Measurements from ENCODE around the gene NAA80. TPM values are rescaled to one million over a fixed set of nuclear protein-coding genes. Genes with fewer than 3 reads are reported as not detected.

NAA80 gene
- total and polyA plus RNA-seq, 12 donors, result 6.4 to 13.5 (median 8.2) TPM

DNA sequence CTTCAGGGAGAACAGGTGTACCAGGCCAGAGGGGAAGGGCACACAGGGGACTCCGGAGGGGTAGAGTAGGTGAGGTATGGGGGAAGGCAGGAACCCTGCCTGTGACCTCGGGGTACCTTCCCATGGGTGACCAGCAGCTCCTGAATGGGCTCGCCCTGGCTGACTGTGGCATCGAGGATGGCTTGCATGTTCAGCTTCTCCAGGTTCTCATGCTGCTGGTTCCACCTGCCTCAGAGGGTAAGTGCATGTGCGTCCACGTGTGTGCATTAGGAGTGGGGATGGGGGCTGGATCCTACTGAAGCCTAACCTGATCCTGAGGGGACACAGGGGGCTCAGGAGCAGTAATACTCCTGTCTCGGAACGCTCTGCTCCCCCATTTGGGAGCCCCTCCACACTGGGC, 45.8 kb upstream of the NAA80 start:
- no peak for ATAC-seq
- H3K4me3 ChIP-seq, result peak overlapping the region in 9 of 10 donors; percentile 21 to 51 (median 39)
- H3K27ac ChIP-seq, result peak overlapping the region in 1 of 10 donors; percentile 24
- H3K36me3 ChIP-seq, result peaks cover 0 to 21% (median 0%) of the 10 kb centered on the region in 9 donors
- 76 to 77% methylated on average over 8 of the region's 8 CpGs for WGBS, 2 donors
- intact Hi-C loops (cut with DNase I), result loop anchor here in 7 of 10 donors (5.0 to 10.0 kb wide), 4 partner anchors 197 to 1090 kb away; partner anchors contain the start of gene CISH (in 1 of the 7)
- TF ChIP-seq, protein P1, sequence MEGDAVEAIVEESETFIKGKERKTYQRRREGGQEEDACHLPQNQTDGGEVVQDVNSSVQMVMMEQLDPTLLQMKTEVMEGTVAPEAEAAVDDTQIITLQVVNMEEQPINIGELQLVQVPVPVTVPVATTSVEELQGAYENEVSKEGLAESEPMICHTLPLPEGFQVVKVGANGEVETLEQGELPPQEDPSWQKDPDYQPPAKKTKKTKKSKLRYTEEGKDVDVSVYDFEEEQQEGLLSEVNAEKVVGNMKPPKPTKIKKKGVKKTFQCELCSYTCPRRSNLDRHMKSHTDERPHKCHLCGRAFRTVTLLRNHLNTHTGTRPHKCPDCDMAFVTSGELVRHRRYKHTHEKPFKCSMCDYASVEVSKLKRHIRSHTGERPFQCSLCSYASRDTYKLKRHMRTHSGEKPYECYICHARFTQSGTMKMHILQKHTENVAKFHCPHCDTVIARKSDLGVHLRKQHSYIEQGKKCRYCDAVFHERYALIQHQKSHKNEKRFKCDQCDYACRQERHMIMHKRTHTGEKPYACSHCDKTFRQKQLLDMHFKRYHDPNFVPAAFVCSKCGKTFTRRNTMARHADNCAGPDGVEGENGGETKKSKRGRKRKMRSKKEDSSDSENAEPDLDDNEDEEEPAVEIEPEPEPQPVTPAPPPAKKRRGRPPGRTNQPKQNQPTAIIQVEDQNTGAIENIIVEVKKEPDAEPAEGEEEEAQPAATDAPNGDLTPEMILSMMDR (IDR thresholded peaks at IDR 0.05), result no peak
- no peaks in the 10 kb centered on the region for H3K27me3 ChIP-seq
- no peaks in the 10 kb centered on the region for H3K9me3 ChIP-seq
- no peak for DNase-seq
- H3K4me1 ChIP-seq, result peaks cover 16 to 55% (median 36%) of the 10 kb centered on the region in 9 donors

DNA sequence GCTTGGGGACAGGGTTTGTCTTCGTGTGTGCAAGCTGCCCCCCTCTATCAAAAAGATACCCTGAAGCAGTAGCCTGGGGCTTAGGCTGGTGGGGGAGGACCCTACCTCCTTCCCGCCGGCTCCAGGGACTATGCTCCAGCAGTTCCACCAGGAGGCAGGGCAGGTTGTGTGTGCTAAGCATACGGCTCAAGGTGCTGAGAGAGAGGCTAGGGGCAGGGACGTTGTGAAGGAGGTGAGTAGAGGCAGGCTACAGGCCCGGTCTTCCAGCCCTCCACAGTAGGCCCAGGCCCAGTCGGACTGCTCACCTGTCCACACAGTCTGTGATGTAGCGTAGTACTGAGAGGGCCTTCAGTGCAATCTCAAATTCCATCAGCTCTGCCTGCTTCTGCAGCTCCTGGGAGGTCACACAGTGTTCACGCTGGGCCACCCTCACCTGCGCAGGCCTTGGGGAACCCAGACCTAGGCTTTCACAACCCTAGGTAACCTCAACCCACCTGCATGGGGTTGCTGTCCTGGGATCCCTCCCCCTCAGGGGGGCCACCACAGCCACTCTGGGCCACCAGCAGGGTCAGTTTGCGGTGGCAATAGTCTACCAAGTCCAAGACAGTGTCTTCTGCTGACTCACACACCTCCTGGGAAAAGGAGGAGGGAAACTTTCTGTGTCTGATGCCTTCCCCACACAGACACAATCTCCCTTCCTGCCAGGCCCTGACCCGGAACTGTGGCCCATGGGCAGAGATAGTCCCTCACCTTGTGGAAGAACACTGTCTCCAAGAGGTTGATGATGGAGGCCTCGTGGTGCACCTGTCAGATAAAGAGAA, 43.8 kb upstream of the NAA80 start:
- peak overlapping the region in 1 of 10 donors; percentile 40 for H3K27ac ChIP-seq
- 84 to 86% methylated on average over 13 of the region's 13 CpGs for WGBS, 2 donors
- intact Hi-C loops (cut with DNase I), result loop anchor here in 1 of 10 donors (10.0 kb wide), 1 partner anchor 1092 kb away; no protein-coding TSS in a partner anchor
- peaks cover 16 to 65% (median 44%) of the 10 kb centered on the region in 9 donors for H3K4me1 ChIP-seq
- TF ChIP-seq, protein P1 (IDR thresholded peaks at IDR 0.05), result no peak
- no peak for DNase-seq
- no peaks in the 10 kb centered on the region for H3K9me3 ChIP-seq
- H3K27me3 ChIP-seq, result no peaks in the 10 kb centered on the region
- H3K4me3 ChIP-seq, result no peak overlapping the region
- H3K36me3 ChIP-seq, result peaks cover 0 to 7% (median 0%) of the 10 kb centered on the region in 9 donors
- ATAC-seq, result no peak

DNA sequence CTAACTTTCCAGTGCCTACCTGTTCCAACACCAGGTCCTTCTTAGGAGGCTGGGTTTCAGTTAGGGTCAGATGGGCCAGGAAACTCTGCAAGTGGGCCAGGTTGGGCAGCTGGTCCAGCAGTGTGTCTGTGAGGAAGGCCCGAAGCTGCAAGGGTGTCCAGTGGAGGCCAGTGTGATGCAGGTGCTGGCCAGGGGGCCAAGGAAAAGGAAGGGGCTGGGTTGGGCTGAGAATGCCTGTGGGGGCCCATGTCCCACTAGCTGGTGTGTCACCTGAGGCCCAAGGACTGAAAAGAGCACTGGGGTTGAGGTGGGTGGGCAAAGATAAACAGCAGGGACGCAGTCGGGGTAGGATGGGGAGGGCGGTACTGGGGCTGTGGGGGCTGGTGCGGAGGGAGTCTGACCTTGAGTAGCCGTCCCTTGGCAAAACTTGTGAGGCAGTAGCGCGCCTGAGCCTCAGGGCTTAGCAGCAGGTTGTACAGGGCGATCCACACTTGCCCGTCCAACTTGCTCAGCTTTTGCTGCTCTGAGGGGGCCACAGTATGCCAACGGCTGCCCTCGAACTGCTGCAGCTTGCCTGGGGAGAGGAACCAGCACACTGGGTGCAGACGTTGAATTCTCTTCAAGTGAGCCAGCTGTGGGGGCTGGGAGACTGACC, 42.9 kb upstream of the NAA80 start:
- Histone ChIP-seq H3K4me3 (peak overlapping the region in 1 of 10 donors; percentile 65), H3K4me1 (peaks cover 19 to 68% (median 49%) of the 10 kb centered on the region in 9 donors), H3K27ac (peak overlapping the region in 1 of 10 donors; percentile 97), H3K9me3 (no peaks in the 10 kb centered on the region), H3K27me3 (no peaks in the 10 kb centered on the region), H3K36me3 (no peaks in the 10 kb centered on the region)
- DNase-seq (no peak), ATAC-seq (no peak)
- WGBS, 2 donors, result 93% methylated on average over 13 of the region's 13 CpGs
- TF ChIP-seq, protein P1 (IDR thresholded peaks at IDR 0.05), result no peak
- intact Hi-C loops (cut with DNase I), result loop anchor here in 1 of 10 donors (10.0 kb wide), 1 partner anchor 1093 kb away; no protein-coding TSS in a partner anchor

DNA sequence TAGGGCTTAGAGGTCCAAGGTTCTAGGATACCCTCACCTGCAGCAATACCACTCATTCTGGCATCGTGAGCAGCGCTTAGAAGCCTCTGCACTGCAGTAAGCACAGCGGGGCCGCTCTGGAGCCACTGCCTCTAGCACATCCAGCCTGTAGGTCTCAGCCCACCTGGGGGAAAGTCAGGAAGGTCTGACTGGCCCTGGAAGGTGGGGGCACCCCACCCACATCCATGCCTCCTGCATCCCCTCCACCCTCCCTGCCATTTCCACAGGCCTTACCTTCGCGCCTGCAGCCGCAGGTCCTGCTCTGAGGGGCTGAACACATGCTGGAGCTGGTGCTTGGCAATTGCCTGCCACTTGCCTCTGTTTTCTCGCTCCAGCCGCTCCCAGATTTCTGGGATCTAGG, 42.3 kb upstream of the NAA80 start:
- DNase-seq (no peak), ATAC-seq (no peak)
- TF ChIP-seq, protein P1 (IDR thresholded peaks at IDR 0.05), result no peak
- Histone ChIP-seq H3K4me1 (peaks cover 19 to 63% (median 49%) of the 10 kb centered on the region in 9 donors), H3K27ac (peak overlapping the region in 8 of 10 donors; percentile 90 to 100 (median 97)), H3K4me3 (peak overlapping the region in 8 of 10 donors; percentile 47 to 88 (median 64)), H3K36me3 (no peaks in the 10 kb centered on the region), H3K27me3 (no peaks in the 10 kb centered on the region), H3K9me3 (no peaks in the 10 kb centered on the region)
- WGBS, 2 donors, result 89 to 96% methylated on average over 9 of the region's 9 CpGs
- intact Hi-C loops (cut with DNase I), result loop anchor here in 1 of 10 donors (10.0 kb wide), 1 partner anchor 1093 kb away; no protein-coding TSS in a partner anchor
